HCT116 (cell line): ENCODE results near the gene CDKAL1. TPM values are rescaled to one million over a fixed set of nuclear protein-coding genes. Genes with fewer than 3 reads are reported as not detected.

Source experiments
- ATAC-seq: fragments of 200-7000 bp; cut with Tn5 transposase; 2 replicates; pipeline ENCODE4 v1.9.1; 2020; ENCODE audit warnings: mild to moderate bottlenecking, moderate library complexity
- BruUV-seq: library from RNA; stranded (reverse); fragments of 400-500 nt; replicated peaks from 2 replicates; lab custom pipeline; 2021; lab: Mats Ljungman, UMichigan
- CTCF ChIA-PET: fragments of 300-600 bp; sonication (Branson Sonifier 250); formaldehyde crosslinking; loops from one replicate; lab custom pipeline; 2021; ENCODE audit warnings: antibody characterized with exemption; lab: Charles Lee
- POLR2A ChIA-PET: fragments of 300-600, 350-600 bp; sonication (Branson Sonifier 250); formaldehyde crosslinking; loops from one replicate; lab custom pipeline; 2021; ENCODE audit warnings: antibody characterized with exemption; lab: Charles Lee
- RAD21 ChIA-PET, 2 experiments: fragments of 300-600 bp; sonication (Branson Sonifier 250); formaldehyde crosslinking; loops; one replicate each; lab custom pipeline; 2023; ENCODE audit warnings: low total read pairs in 2 of 2; ENCODE audit not compliant: uncharacterized antibody in 2 of 2, unreplicated experiment in 2 of 2, low non-redundant PET in 1 of 2; lab: Charles Lee
- DNase-seq: peaks from one replicate; pipeline ENCODE4 v3.0.0-alpha.2; 2010; ENCODE audit warnings: low read depth, low spot score
- H2AFZ ChIP-seq: fragments of 200-600 bp; shearing (Covaris generic), sonication (generic); 2 replicates; pipeline ENCODE4 v1.6.1; 2017; ENCODE audit warnings: low read depth, mixed run types, mixed read lengths, antibody characterized with exemption, low read length; ENCODE audit not compliant: poor library complexity, severe bottlenecking
- H3K27ac ChIP-seq: 2 replicates; pipeline ENCODE4 v1.5.1; 2012; ENCODE audit warnings: low read depth, low read length
- H3K27me3 ChIP-seq: fragments of 200-600 bp; sonication (generic); 2 replicates; pipeline ENCODE4 v1.6.1; 2016; ENCODE audit warnings: mixed run types, low read length, mixed read lengths; ENCODE audit not compliant: insufficient read depth
- H3K36me3 ChIP-seq, 2 experiments: fragments of 200-500 bp in 1 of 2; fragments of 200-600 bp in 1 of 2; sonication (Bioruptor generic) in 1 of 2; sonication (generic) in 1 of 2; 2 replicates each; pipeline versions ENCODE4 v1.5.1 to v1.6.1; 2014 to 2016; ENCODE audit warnings: low read length in 2 of 2, inconsistent platforms in 1 of 2, mixed read lengths in 1 of 2, mixed run types in 1 of 2; ENCODE audit not compliant: insufficient read depth in 2 of 2, control insufficient read depth in 1 of 2
- H3K4me1 ChIP-seq, 2 experiments: fragments of 200-600 bp in 1 of 2; sonication (generic) in 1 of 2; 2 replicates each; pipeline versions ENCODE4 v1.5.1 to v1.6.1; 2012 to 2017; ENCODE audit warnings: low read length in 2 of 2, inconsistent platforms in 1 of 2, mild to moderate bottlenecking in 1 of 2, mixed read lengths in 1 of 2, mixed run types in 1 of 2, moderate library complexity in 1 of 2; ENCODE audit not compliant: insufficient read depth in 2 of 2, control insufficient read depth in 1 of 2
- H3K4me2 ChIP-seq: fragments of 200-600 bp; sonication (generic); 2 replicates; pipeline ENCODE4 v1.6.1; 2017; ENCODE audit warnings: mixed run types, low read length, mixed read lengths
- H3K4me3 ChIP-seq, 2 experiments: fragments of 200-600 bp in 1 of 2; sonication (generic) in 1 of 2; replicated peaks in 1 of 2; 2 replicates each; pipeline ENCODE4 v1.5.1; 2011 to 2016; ENCODE audit warnings: low read length in 2 of 2, control low read depth in 1 of 2, low read depth in 1 of 2, mild to moderate bottlenecking in 1 of 2, mixed read lengths in 1 of 2, mixed run types in 1 of 2
- H3K79me2 ChIP-seq: fragments of 200-600 bp; sonication (generic); 2 replicates; pipeline ENCODE4 v1.6.1; 2017; ENCODE audit warnings: mild to moderate bottlenecking, mixed run types, low read length, moderate library complexity, mixed read lengths; ENCODE audit not compliant: insufficient read depth
- H3K9ac ChIP-seq: fragments of 200-600 bp; sonication (generic); 2 replicates; pipeline ENCODE4 v1.6.1; 2016; ENCODE audit warnings: low read length, mixed read lengths
- H3K9me2 ChIP-seq: fragments of 200-600 bp; sonication (generic), shearing (Covaris generic); 2 replicates; pipeline ENCODE4 v1.6.1; 2017; ENCODE audit warnings: mixed run types, mild to moderate bottlenecking, moderate library complexity; ENCODE audit not compliant: insufficient read depth
- H3K9me3 ChIP-seq, 2 experiments: fragments of 200-500 bp in 1 of 2; fragments of 200-600 bp in 1 of 2; sonication (Bioruptor generic) in 1 of 2; sonication (generic) in 1 of 2; 2 replicates each; pipeline ENCODE4 v1.6.1; 2014 to 2017; ENCODE audit warnings: low read length in 2 of 2, mixed read lengths in 2 of 2, inconsistent platforms in 1 of 2, low read depth in 1 of 2, mild to moderate bottlenecking in 1 of 2, mixed run types in 1 of 2, moderate library complexity in 1 of 2; ENCODE audit not compliant: control insufficient read depth in 1 of 2, insufficient read depth in 1 of 2
- H4K20me1 ChIP-seq: fragments of 200-600 bp; sonication (generic), shearing (Covaris generic); 2 replicates; pipeline ENCODE4 v1.6.1; 2017; ENCODE audit warnings: mixed run types, mild to moderate bottlenecking, moderate library complexity; ENCODE audit not compliant: insufficient read depth
- ATF3 ChIP-seq: IDR thresholded peaks from 2 replicates; pipeline ENCODE4 v1.6.1; 2012
- CBX3 ChIP-seq: IDR thresholded peaks from 2 replicates; pipeline ENCODE4 v1.6.1; 2012; ENCODE audit warnings: low read depth
- CEBPB ChIP-seq: IDR thresholded peaks from 2 replicates; pipeline ENCODE4 v1.6.1; 2012; ENCODE audit warnings: low read depth
- CTCF ChIP-seq, 3 experiments: fragments of 200-600 bp in 1 of 3; sonication (generic) in 1 of 3; IDR thresholded peaks in 2 of 3; conservative IDR thresholded peaks in 1 of 3; 2 replicates each; pipeline ENCODE4 v1.5.1; 2012 to 2017; ENCODE audit warnings: low read depth in 2 of 3, low read length in 2 of 3, antibody characterized with exemption in 1 of 3, borderline replicate concordance in 1 of 3, control low read depth in 1 of 3, mild to moderate bottlenecking in 1 of 3, mixed read lengths in 1 of 3, mixed run types in 1 of 3, moderate library complexity in 1 of 3; ENCODE audit not compliant: insufficient read depth in 1 of 3
- EGR1 ChIP-seq: IDR thresholded peaks from 2 replicates; pipeline ENCODE4 v1.6.1; 2012; ENCODE audit warnings: low read depth
- ELF1 ChIP-seq: IDR thresholded peaks from 2 replicates; pipeline ENCODE4 v1.6.1; 2012; ENCODE audit warnings: low read depth, borderline replicate concordance
- EZH2 ChIP-seq: fragments of 200-600 bp; sonication (generic); IDR thresholded peaks from 2 replicates; pipeline ENCODE4 v1.6.1; 2017; ENCODE audit warnings: antibody characterized with exemption, mixed run types
- EZH2phosphoT487 ChIP-seq: fragments of 200-600 bp; IDR thresholded peaks from 2 replicates; pipeline ENCODE4 v1.6.1; 2018; ENCODE audit warnings: antibody characterized with exemption, borderline replicate concordance
- FOSL1 ChIP-seq: IDR thresholded peaks from 2 replicates; pipeline ENCODE4 v1.6.1; 2012; ENCODE audit warnings: low read depth
- JUND ChIP-seq: IDR thresholded peaks from 2 replicates; pipeline ENCODE4 v1.6.1; 2012
- POLR2AphosphoS5 ChIP-seq: IDR thresholded peaks from 2 replicates; pipeline ENCODE4 v1.6.1; 2011; ENCODE audit warnings: mild to moderate bottlenecking, low read depth, low read length, moderate library complexity
- RAD21 ChIP-seq: IDR thresholded peaks from 2 replicates; pipeline ENCODE4 v1.6.1; 2012; ENCODE audit warnings: low read depth, mild to moderate bottlenecking
- SIN3A ChIP-seq: IDR thresholded peaks from 2 replicates; pipeline ENCODE4 v1.6.1; 2012; ENCODE audit warnings: low read depth
- SP1 ChIP-seq: IDR thresholded peaks from 2 replicates; pipeline ENCODE4 v1.6.1; 2012; ENCODE audit warnings: low read depth
- SRF ChIP-seq: IDR thresholded peaks from 2 replicates; pipeline ENCODE4 v1.6.1; 2012; ENCODE audit warnings: low read depth
- TCF7L2 ChIP-seq: IDR thresholded peaks from 2 replicates; pipeline ENCODE4 v1.7.0; 2011; ENCODE audit warnings: borderline replicate concordance, inconsistent platforms; ENCODE audit not compliant: insufficient read depth, insufficient read length; ENCODE audit errors: extremely low read depth
- ZNF274 ChIP-seq: fragments of 200-500 bp; sonication (Bioruptor generic); IDR thresholded peaks from 2 replicates; pipeline ENCODE4 v1.6.1; 2014; ENCODE audit warnings: mild to moderate bottlenecking, low read depth, low read length, inconsistent platforms
- intact Hi-C: fragments of 100-400 bp; cut with micrococcal nuclease; formaldehyde crosslinking; loops from 2 replicates; pipeline ENCODE4 v1.10.0; 2022
- total RNA-seq: library from RNA; stranded (reverse); gene quantifications from one replicate; pipeline ENCODE4 v1.2.1, GENCODE V29; 2021; ENCODE audit not compliant: unreplicated experiment
- TF ChIP-seq, protein P1 (sequence below): IDR thresholded peaks from 2 replicates; pipeline ENCODE4 v1.6.1; 2011; ENCODE audit warnings: mild to moderate bottlenecking, low read length, moderate library complexity; ENCODE audit not compliant: insufficient replicate concordance; ENCODE audit errors: extremely low read depth
- TF ChIP-seq, protein P2 (sequence below): IDR thresholded peaks from 2 replicates; pipeline ENCODE4 v1.6.1; 2012; ENCODE audit warnings: low read depth

CDKAL1 gene
- total RNA-seq, 1 experiment from 2014 or later = 14.9 TPM

- TF ChIP-seq, protein P1, sequence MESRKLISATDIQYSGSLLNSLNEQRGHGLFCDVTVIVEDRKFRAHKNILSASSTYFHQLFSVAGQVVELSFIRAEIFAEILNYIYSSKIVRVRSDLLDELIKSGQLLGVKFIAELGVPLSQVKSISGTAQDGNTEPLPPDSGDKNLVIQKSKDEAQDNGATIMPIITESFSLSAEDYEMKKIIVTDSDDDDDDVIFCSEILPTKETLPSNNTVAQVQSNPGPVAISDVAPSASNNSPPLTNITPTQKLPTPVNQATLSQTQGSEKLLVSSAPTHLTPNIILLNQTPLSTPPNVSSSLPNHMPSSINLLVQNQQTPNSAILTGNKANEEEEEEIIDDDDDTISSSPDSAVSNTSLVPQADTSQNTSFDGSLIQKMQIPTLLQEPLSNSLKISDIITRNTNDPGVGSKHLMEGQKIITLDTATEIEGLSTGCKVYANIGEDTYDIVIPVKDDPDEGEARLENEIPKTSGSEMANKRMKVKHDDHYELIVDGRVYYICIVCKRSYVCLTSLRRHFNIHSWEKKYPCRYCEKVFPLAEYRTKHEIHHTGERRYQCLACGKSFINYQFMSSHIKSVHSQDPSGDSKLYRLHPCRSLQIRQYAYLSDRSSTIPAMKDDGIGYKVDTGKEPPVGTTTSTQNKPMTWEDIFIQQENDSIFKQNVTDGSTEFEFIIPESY = no peak
- TF ChIP-seq SIN3A (no peak), ELF1 (no peak), CEBPB (no peak), CBX3 (no peak), EZH2phosphoT487 (no peak), POLR2AphosphoS5 (no peak), ATF3 (no peak), EZH2 (no peak), SRF (no peak), EGR1 (no peak), JUND (no peak), TCF7L2 (no peak), CTCF (IDR thresholded peaks at IDR 0.05 in 2 of 3, conservative IDR thresholded peaks at IDR 0.05 in 1 of 3; ENCODE audit: borderline replicate concordance in 1 of 3, insufficient read depth in 1 of 3, low read depth in 2 of 3, low read length in 2 of 3) (no peak), FOSL1 (no peak), ZNF274 (no peak), RAD21 (no peak), SP1 (no peak)
- TF ChIP-seq, protein P2, sequence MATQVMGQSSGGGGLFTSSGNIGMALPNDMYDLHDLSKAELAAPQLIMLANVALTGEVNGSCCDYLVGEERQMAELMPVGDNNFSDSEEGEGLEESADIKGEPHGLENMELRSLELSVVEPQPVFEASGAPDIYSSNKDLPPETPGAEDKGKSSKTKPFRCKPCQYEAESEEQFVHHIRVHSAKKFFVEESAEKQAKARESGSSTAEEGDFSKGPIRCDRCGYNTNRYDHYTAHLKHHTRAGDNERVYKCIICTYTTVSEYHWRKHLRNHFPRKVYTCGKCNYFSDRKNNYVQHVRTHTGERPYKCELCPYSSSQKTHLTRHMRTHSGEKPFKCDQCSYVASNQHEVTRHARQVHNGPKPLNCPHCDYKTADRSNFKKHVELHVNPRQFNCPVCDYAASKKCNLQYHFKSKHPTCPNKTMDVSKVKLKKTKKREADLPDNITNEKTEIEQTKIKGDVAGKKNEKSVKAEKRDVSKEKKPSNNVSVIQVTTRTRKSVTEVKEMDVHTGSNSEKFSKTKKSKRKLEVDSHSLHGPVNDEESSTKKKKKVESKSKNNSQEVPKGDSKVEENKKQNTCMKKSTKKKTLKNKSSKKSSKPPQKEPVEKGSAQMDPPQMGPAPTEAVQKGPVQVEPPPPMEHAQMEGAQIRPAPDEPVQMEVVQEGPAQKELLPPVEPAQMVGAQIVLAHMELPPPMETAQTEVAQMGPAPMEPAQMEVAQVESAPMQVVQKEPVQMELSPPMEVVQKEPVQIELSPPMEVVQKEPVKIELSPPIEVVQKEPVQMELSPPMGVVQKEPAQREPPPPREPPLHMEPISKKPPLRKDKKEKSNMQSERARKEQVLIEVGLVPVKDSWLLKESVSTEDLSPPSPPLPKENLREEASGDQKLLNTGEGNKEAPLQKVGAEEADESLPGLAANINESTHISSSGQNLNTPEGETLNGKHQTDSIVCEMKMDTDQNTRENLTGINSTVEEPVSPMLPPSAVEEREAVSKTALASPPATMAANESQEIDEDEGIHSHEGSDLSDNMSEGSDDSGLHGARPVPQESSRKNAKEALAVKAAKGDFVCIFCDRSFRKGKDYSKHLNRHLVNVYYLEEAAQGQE = no peak
- H3K36me3 ChIP-seq = no peaks in the 10 kb centered on the region
- intact Hi-C loops = no loop called here
- H3K4me2 ChIP-seq = no peak overlapping the region
- DNase-seq (no peak), ATAC-seq (no peak)
- no peaks in the 10 kb centered on the region for H3K9me3 ChIP-seq
- RAD21 ChIA-PET = no interaction called here
- H3K27me3 ChIP-seq = no peaks in the 10 kb centered on the region
- no peak overlapping the region for H3K27ac ChIP-seq
- no peak overlapping the region for H3K4me3 ChIP-seq
- CTCF ChIA-PET = no interaction called here
- no peaks in the 10 kb centered on the region for H3K9me2 ChIP-seq
- no peaks in the 10 kb centered on the region for H4K20me1 ChIP-seq
- H3K79me2 ChIP-seq = no peaks in the 10 kb centered on the region
- H3K9ac ChIP-seq = no peak overlapping the region
- POLR2A ChIA-PET = interaction anchor here (1.6 kb wide), 1 partner anchor 9 kb away, joined by 4 read pairs; no protein-coding TSS in a partner anchor
- H2AFZ ChIP-seq = no peak overlapping the region
- BruUV-seq = no TSS peak
- H3K4me1 ChIP-seq = peaks cover 10 to 32% of the 10 kb centered on the region in 2 experiments; a peak in 3 of 4 replicates
Observed at GRCh38 chr6:21100991-21101390, 566.7 kb downstream of the CDKAL1 start.
